ENCODE data around the gene SDF4. TPM values are rescaled to one million over a fixed set of nuclear protein-coding genes. Genes with fewer than 3 reads are reported as not detected.

Gene SDF4
- total RNA-seq, 2 donors from 2014 or later, result 157 to 230 TPM

- Histone ChIP-seq H3K27ac (no peak overlapping the region), H3K27me3 (replicated peaks; ENCODE audit: insufficient read depth) (no peaks in the 10 kb centered on the region), H3K36me3 (no peaks in the 10 kb centered on the region), H3K4me1 (ENCODE audit: control insufficient read depth in 1 of 2, low read depth in 2 of 2) (no peaks in the 10 kb centered on the region), H3K4me3 (no peak overlapping the region), H3K9me3 (no peaks in the 10 kb centered on the region)
- TF ChIP-seq CTCF (IDR thresholded peaks at IDR 0.05), result no peak
- ATAC-seq (ENCODE audit: insufficient number of reproducible peaks, low FRiP score, low read depth) (no peak), DNase-seq (ENCODE audit: low spot score) (no peak)
Measured at GRCh38 chr1:1173061-1173792, 58.6 kb downstream of the SDF4 start.

GRCh38 chr1:1171546-1172340 is 60.1 kb downstream of the SDF4 start:
- H3K36me3 ChIP-seq, result no peaks in the 10 kb centered on the region
- H3K27me3 ChIP-seq (replicated peaks; ENCODE audit: insufficient read depth), result no peaks in the 10 kb centered on the region
- DNase-seq (ENCODE audit: low spot score) (no peak), ATAC-seq (ENCODE audit: insufficient number of reproducible peaks, low FRiP score, low read depth) (no peak)
- H3K9me3 ChIP-seq, result no peaks in the 10 kb centered on the region
- H3K4me3 ChIP-seq, result no peak overlapping the region
- no peak for TF ChIP-seq CTCF (IDR thresholded peaks at IDR 0.05)
- no peak overlapping the region for H3K27ac ChIP-seq
- H3K4me1 ChIP-seq (ENCODE audit: control insufficient read depth in 1 of 2, low read depth in 2 of 2), result no peaks in the 10 kb centered on the region

- Histone ChIP-seq H3K36me3 (no peaks in the 10 kb centered on the region), H3K9me3 (no peaks in the 10 kb centered on the region), H3K4me3 (no peak overlapping the region), H3K4me1 (ENCODE audit: control insufficient read depth in 1 of 2, low read depth in 2 of 2) (no peaks in the 10 kb centered on the region), H3K27me3 (replicated peaks; ENCODE audit: insufficient read depth) (no peaks in the 10 kb centered on the region), H3K27ac (no peak overlapping the region)
- TF ChIP-seq CTCF (IDR thresholded peaks at IDR 0.05), result no peak
- DNase-seq (ENCODE audit: low spot score), result no peak
- ATAC-seq (ENCODE audit: insufficient number of reproducible peaks, low FRiP score, low read depth), result no peak
Measured at GRCh38 chr1:1171161-1171545, 60.6 kb downstream of the SDF4 start.

- ATAC-seq (ENCODE audit: insufficient number of reproducible peaks, low FRiP score, low read depth), result no peak
- Histone ChIP-seq H3K27ac (no peak overlapping the region), H3K36me3 (no peaks in the 10 kb centered on the region)
Measured at GRCh38 chr1:1170215-1171091, 61.3 kb downstream of the SDF4 start.

More at GRCh38 chr1:1170215-1171091, 61.3 kb downstream of the SDF4 start:
- no peaks in the 10 kb centered on the region for H3K27me3 ChIP-seq (replicated peaks; ENCODE audit: insufficient read depth)
- no peak overlapping the region for H3K4me3 ChIP-seq
- no peak for TF ChIP-seq CTCF (IDR thresholded peaks at IDR 0.05)
- H3K9me3 ChIP-seq, result no peaks in the 10 kb centered on the region
- no peaks in the 10 kb centered on the region for H3K4me1 ChIP-seq (ENCODE audit: control insufficient read depth in 1 of 2, low read depth in 2 of 2)
- no peak for DNase-seq (ENCODE audit: low spot score)
